Measurements from ENCODE around the gene CRACDL. TPM values are rescaled to one million over a fixed set of nuclear protein-coding genes. Genes with fewer than 3 reads are reported as not detected.
A peak's percentile ranks its signal among the peaks of the same experiment; 100 is the strongest.

CRACDL gene
- polyA plus RNA-seq, 5 donors, result 3.2 to 7.2 (median 5.3) TPM

GRCh38 chr2:98751748-98752147, 184.3 kb downstream of the CRACDL start:
- no peak for DNase-seq

- DNase-seq, result no peak
Measured at GRCh38 chr2:98750593-98751282, 185.3 kb downstream of the CRACDL start.

GRCh38 chr2:98749066-98749450, 187.0 kb downstream of the CRACDL start:
- DNase-seq, result peak; percentile 76 to 79

- DNase-seq, result no peak
Measured at GRCh38 chr2:98748292-98749065, 187.5 kb downstream of the CRACDL start.

GRCh38 chr2:98747888-98748287, 188.1 kb downstream of the CRACDL start:
- DNase-seq, result no peak

- DNase-seq, result no peak
Measured at GRCh38 chr2:98746426-98746825, 189.6 kb downstream of the CRACDL start.

GRCh38 chr2:98744595-98744994, 191.4 kb downstream of the CRACDL start:
- no peak for DNase-seq

Other genes with a start within 250 kb of the CRACDL start
- 10 to 100 TPM; 11.5 to 21.5 (median 19.1) TPM for gene MGAT4A, start 205.1 kb downstream of the CRACDL start, polyA plus RNA-seq (ENCODE audit: insufficient read depth in 1 of 5, insufficient read length in 5 of 5, low replicate concordance in 1 of 5)
- gene C2orf15, start 205.5 kb upstream of the CRACDL start, polyA plus RNA-seq (ENCODE audit: insufficient read depth in 1 of 5, insufficient read length in 5 of 5, low replicate concordance in 1 of 5), result 1 to 10 TPM; 5.2 to 8.3 (median 8.1) TPM
- gene TSGA10, start 218.7 kb upstream of the CRACDL start, polyA plus RNA-seq (ENCODE audit: insufficient read depth in 1 of 5, insufficient read length in 5 of 5, low replicate concordance in 1 of 5), result 10 to 100 TPM; 10.5 to 19.0 (median 16.0) TPM
- 10 to 100 TPM; 15.1 to 21.1 (median 17.4) TPM for gene LIPT1, start 218.7 kb upstream of the CRACDL start, polyA plus RNA-seq (ENCODE audit: insufficient read depth in 1 of 5, insufficient read length in 5 of 5, low replicate concordance in 1 of 5)
- 10 to 100 TPM; 39.8 to 65.9 (median 58.2) TPM for gene MITD1, start 244.8 kb upstream of the CRACDL start, polyA plus RNA-seq (ENCODE audit: insufficient read depth in 1 of 5, insufficient read length in 5 of 5, low replicate concordance in 1 of 5)
- 10 to 100 TPM; 42.2 to 63.6 (median 55.3) TPM for gene MRPL30, start 245.0 kb upstream of the CRACDL start, polyA plus RNA-seq (ENCODE audit: insufficient read depth in 1 of 5, insufficient read length in 5 of 5, low replicate concordance in 1 of 5)

Data from right lung (tissue), 5 donors.